Measurements from ENCODE around the gene PCDHGA2. TPM values are rescaled to one million over a fixed set of nuclear protein-coding genes. Genes with fewer than 3 reads are reported as not detected.

Gene PCDHGA2
- total and polyA plus RNA-seq, 4 donors: 0.23 to 0.46 (median 0.34) TPM

DNA sequence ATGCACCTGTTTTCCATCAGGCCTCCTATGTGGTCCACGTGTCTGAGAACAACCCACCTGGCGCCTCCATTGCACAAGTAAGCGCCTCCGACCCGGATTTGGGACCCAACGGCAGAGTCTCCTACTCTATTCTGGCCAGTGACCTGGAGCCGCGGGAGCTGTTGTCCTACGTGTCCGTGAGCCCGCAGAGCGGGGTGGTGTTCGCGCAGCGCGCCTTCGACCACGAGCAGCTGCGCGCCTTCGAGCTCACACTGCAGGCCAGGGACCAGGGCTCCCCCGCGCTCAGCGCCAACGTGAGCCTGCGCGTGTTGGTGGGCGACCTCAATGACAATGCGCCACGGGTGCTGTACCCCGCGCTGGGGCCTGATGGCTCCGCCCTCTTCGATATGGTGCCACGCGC lies 13.0 kb downstream of the PCDHGA2 start:
- no peak overlapping the region for H3K27ac ChIP-seq (ENCODE audit: low read depth in 1 of 2, low read length in 2 of 2)
- no peak for DNase-seq (ENCODE audit: low spot score)

DNA sequence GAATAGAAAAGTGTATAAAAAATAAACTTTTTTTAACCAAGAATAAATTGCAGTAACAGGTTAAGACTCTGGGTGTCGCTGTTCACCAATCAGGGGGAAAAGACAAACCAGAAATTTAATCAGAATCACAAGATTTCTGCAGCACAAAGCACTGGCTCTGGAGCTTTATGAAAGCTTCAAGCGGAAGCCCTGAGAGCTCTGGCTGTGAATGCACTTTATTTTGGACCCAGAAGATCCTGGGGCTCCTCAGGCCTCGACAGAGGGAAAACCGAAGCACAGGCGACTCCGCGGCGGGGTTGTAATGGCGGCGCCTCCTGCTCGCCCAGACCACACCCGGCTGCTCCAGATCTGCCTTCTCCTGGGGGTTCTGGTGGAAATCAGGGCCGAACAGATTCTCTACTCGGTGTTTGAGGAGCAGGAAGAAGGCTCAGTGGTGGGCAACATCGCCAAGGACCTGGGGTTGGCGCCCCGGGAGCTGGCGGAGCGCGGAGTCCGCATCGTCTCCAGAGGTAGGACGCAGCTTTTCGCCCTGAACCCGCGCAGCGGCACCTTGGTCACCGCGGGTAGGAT lies 16.4 kb downstream of the PCDHGA2 start, which contains the start of gene PCDHGA4:
TSS of gene PCDHGA4 (plus strand) at position 122 of the 570 bp plus-strand sequence. CDS start at position 209, 87 bp downstream.
- 14% methylated on average over 29 of the region's 29 CpGs for WGBS
- Histone ChIP-seq H3K4me3 (ENCODE audit: low read depth in 1 of 3, low read length in 3 of 3) (peak within 1 kb of the TSS; percentile 29 to 45 (median 33)), H3K27me3 (ENCODE audit: control insufficient read depth in 4 of 4, insufficient read depth in 4 of 4, low read length in 3 of 4) (peaks cover 0 to 2% (median under 1%) of the 10 kb centered on the region in 4 donors), H3K27ac (ENCODE audit: low read depth in 1 of 2, low read length in 2 of 2) (no peak within 1 kb of the TSS), H3K9me3 (ENCODE audit: control insufficient read depth in 4 of 4, low read length in 3 of 4) (peaks cover 34 to 69% (median 47%) of the 10 kb centered on the region in 4 donors), H3K4me1 (ENCODE audit: control insufficient read depth in 4 of 4, insufficient read depth in 4 of 4, low read length in 3 of 4) (no peaks in the 10 kb centered on the region), H3K9ac (ENCODE audit: low read depth in 1 of 2, low read length in 2 of 2) (no peak within 1 kb of the TSS), H3K36me3 (ENCODE audit: control insufficient read depth in 4 of 4, insufficient read depth in 3 of 4, low read depth in 1 of 4, low read length in 3 of 4) (peaks cover 0 to 3% (median 0%) of the 10 kb centered on the region in 4 donors)
- no peak for DNase-seq (ENCODE audit: low spot score)
- TF ChIP-seq, protein P1, sequence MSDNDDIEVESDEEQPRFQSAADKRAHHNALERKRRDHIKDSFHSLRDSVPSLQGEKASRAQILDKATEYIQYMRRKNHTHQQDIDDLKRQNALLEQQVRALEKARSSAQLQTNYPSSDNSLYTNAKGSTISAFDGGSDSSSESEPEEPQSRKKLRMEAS (IDR thresholded peaks at IDR 0.05): no peak
- no peak for TF ChIP-seq GABPA (IDR thresholded peaks at IDR 0.05 in 1 of 2, conservative IDR thresholded peaks at IDR 0.05 in 1 of 2)

More for the DNA sequence above, 13.0 kb downstream of the PCDHGA2 start:
- Histone ChIP-seq H3K4me3 (ENCODE audit: low read depth in 1 of 3, low read length in 3 of 3) (peak overlapping the region in 1 of 3 donors; percentile 3), H3K27me3 (ENCODE audit: control insufficient read depth in 4 of 4, insufficient read depth in 4 of 4, low read length in 3 of 4) (peaks cover 0 to 3% (median 1%) of the 10 kb centered on the region in 4 donors), H3K9me3 (ENCODE audit: control insufficient read depth in 4 of 4, low read length in 3 of 4) (peaks cover 29 to 64% (median 45%) of the 10 kb centered on the region in 4 donors), H3K36me3 (ENCODE audit: control insufficient read depth in 4 of 4, insufficient read depth in 3 of 4, low read depth in 1 of 4, low read length in 3 of 4) (peaks cover 0 to 3% (median 0%) of the 10 kb centered on the region in 4 donors), H3K4me1 (ENCODE audit: control insufficient read depth in 4 of 4, insufficient read depth in 4 of 4, low read length in 3 of 4) (no peaks in the 10 kb centered on the region), H3K9ac (ENCODE audit: low read depth in 1 of 2, low read length in 2 of 2) (no peak overlapping the region)
- TF ChIP-seq FOXA2 (IDR thresholded peaks at IDR 0.05) (no peak), REST (IDR thresholded peaks at IDR 0.05) (no peak), FOXA1 (IDR thresholded peaks at IDR 0.05) (no peak), GABPA (IDR thresholded peaks at IDR 0.05 in 1 of 2, conservative IDR thresholded peaks at IDR 0.05 in 1 of 2) (no peak)
- 32% methylated on average over 32 of the region's 36 CpGs for WGBS

GRCh38 chr5:141355641-141356040 lies 17.1 kb downstream of the PCDHGA2 start:
- H3K27me3 ChIP-seq (ENCODE audit: control insufficient read depth in 4 of 4, insufficient read depth in 4 of 4, low read length in 3 of 4): peaks cover 0 to 2% (median 0%) of the 10 kb centered on the region in 4 donors
- TF ChIP-seq RAD21 (IDR thresholded peaks at IDR 0.05) (no peak), FOXA1 (IDR thresholded peaks at IDR 0.05) (no peak), HNF4A (conservative IDR thresholded peaks at IDR 0.05) (no peak), GABPA (IDR thresholded peaks at IDR 0.05 in 1 of 2, conservative IDR thresholded peaks at IDR 0.05 in 1 of 2) (no peak), TAF1 (conservative IDR thresholded peaks at IDR 0.05) (no peak), RXRA (IDR thresholded peaks at IDR 0.05) (no peak), SP1 (IDR thresholded peaks at IDR 0.05) (no peak), ATF3 (IDR thresholded peaks at IDR 0.05) (no peak), FOXA2 (IDR thresholded peaks at IDR 0.05) (no peak), NR2F2 (IDR thresholded peaks at IDR 0.05) (no peak), JUND (IDR thresholded peaks at IDR 0.05) (no peak), YY1 (IDR thresholded peaks at IDR 0.05) (no peak), REST (IDR thresholded peaks at IDR 0.05) (no peak), HNF4G (IDR thresholded peaks at IDR 0.05) (no peak)
- TF ChIP-seq, protein P2, sequence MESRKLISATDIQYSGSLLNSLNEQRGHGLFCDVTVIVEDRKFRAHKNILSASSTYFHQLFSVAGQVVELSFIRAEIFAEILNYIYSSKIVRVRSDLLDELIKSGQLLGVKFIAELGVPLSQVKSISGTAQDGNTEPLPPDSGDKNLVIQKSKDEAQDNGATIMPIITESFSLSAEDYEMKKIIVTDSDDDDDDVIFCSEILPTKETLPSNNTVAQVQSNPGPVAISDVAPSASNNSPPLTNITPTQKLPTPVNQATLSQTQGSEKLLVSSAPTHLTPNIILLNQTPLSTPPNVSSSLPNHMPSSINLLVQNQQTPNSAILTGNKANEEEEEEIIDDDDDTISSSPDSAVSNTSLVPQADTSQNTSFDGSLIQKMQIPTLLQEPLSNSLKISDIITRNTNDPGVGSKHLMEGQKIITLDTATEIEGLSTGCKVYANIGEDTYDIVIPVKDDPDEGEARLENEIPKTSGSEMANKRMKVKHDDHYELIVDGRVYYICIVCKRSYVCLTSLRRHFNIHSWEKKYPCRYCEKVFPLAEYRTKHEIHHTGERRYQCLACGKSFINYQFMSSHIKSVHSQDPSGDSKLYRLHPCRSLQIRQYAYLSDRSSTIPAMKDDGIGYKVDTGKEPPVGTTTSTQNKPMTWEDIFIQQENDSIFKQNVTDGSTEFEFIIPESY (IDR thresholded peaks at IDR 0.05): no peak
- TF ChIP-seq, protein P1 (IDR thresholded peaks at IDR 0.05): no peak

More at GRCh38 chr5:141355641-141356040, 17.1 kb downstream of the PCDHGA2 start:
- 38% methylated on average over 24 of the region's 24 CpGs for WGBS
- Histone ChIP-seq H3K36me3 (ENCODE audit: control insufficient read depth in 4 of 4, insufficient read depth in 3 of 4, low read depth in 1 of 4, low read length in 3 of 4) (peaks cover 0 to 3% (median 0%) of the 10 kb centered on the region in 4 donors), H3K9me3 (ENCODE audit: control insufficient read depth in 4 of 4, low read length in 3 of 4) (peaks cover 32 to 69% (median 47%) of the 10 kb centered on the region in 4 donors), H3K27ac (ENCODE audit: low read depth in 1 of 2, low read length in 2 of 2) (no peak overlapping the region), H3K4me1 (ENCODE audit: control insufficient read depth in 4 of 4, insufficient read depth in 4 of 4, low read length in 3 of 4) (no peaks in the 10 kb centered on the region), H3K4me3 (ENCODE audit: low read depth in 1 of 3, low read length in 3 of 3) (peak overlapping the region in 2 of 3 donors; percentile 29 to 45), H3K9ac (ENCODE audit: low read depth in 1 of 2, low read length in 2 of 2) (no peak overlapping the region)
- no peak for DNase-seq (ENCODE audit: low spot score)
